Measurements from ENCODE around the gene SLC34A3.
A peak's percentile ranks its signal among the peaks of the same experiment; 100 is the strongest.

SLC34A3 gene

GRCh38 chr9:137198051-137198901 lies 32.4 kb upstream of the SLC34A3 start:
- no peak for DNase-seq

- no peak for DNase-seq
Observed at GRCh38 chr9:137198902-137199283, 31.8 kb upstream of the SLC34A3 start.

GRCh38 chr9:137199411-137200121 lies 31.1 kb upstream of the SLC34A3 start:
- DNase-seq, result no peak

- peak; percentile 98 for DNase-seq
Observed at GRCh38 chr9:137200311-137201204, 30.1 kb upstream of the SLC34A3 start, which contains the start of gene TPRN. TPRN (minus strand) TSS chr9:137200741; CDS start chr9:137200711, 30 bp downstream.

- DNase-seq, result no peak
Observed at GRCh38 chr9:137201205-137201868, 29.4 kb upstream of the SLC34A3 start.

GRCh38 chr9:137202966-137203365 lies 27.7 kb upstream of the SLC34A3 start:
- no peak for DNase-seq

GRCh38 chr9:137204731-137205125 lies 26.0 kb upstream of the SLC34A3 start:
- DNase-seq, result no peak

GRCh38 chr9:137205126-137206069 lies 25.3 kb upstream of the SLC34A3 start, which contains the start of the genes NDOR1 and TMEM203:
NDOR1 (plus strand) TSS chr9:137205700; CDS start chr9:137205778, 78 bp downstream.
TMEM203 (minus strand) TSS chr9:137205648; CDS start chr9:137205414, 234 bp downstream.
- DNase-seq, result peak; percentile 95

- no peak for DNase-seq
Observed at GRCh38 chr9:137206602-137207001, 24.1 kb upstream of the SLC34A3 start.

GRCh38 chr9:137211532-137211931 lies 19.2 kb upstream of the SLC34A3 start:
- no peak for DNase-seq

GRCh38 chr9:137212520-137212919 lies 18.2 kb upstream of the SLC34A3 start:
- DNase-seq, result no peak

GRCh38 chr9:137213160-137214060 lies 17.3 kb upstream of the SLC34A3 start:
- DNase-seq, result no peak

GRCh38 chr9:137214620-137215019 lies 16.1 kb upstream of the SLC34A3 start:
- DNase-seq, result no peak

- no peak for DNase-seq
Observed at GRCh38 chr9:137215196-137215986, 15.3 kb upstream of the SLC34A3 start.

GRCh38 chr9:137216188-137216965 lies 14.3 kb upstream of the SLC34A3 start:
- DNase-seq, result no peak

GRCh38 chr9:137217276-137218211 lies 13.2 kb upstream of the SLC34A3 start:
- no peak for DNase-seq

- no peak for DNase-seq
Observed at GRCh38 chr9:137218212-137218753, 12.4 kb upstream of the SLC34A3 start.

Measured in stimulated activated CD4-positive, alpha-beta T cell treated with anti-CD3 and anti-CD28 coated beads, Interleukin-4, amount 100 ng/mL, for 1 hour (primary cell).